Gastroesophageal sphincter (tissue), 3 donors: ENCODE data around the gene GATA3.

Experiments
- CTCF ChIP-seq, 4 experiments: fragments of 200-600 bp in 2 of 4; fragments of 450-650 bp in 2 of 4; sonication (generic) in 1 of 4; IDR thresholded peaks; one replicate each; pipeline ENCODE4 v1.5.1; 2017 to 2019; ENCODE audit warnings: antibody characterized with exemption in 4 of 4, mild to moderate bottlenecking in 2 of 4, moderate library complexity in 2 of 4
- EP300 ChIP-seq: sonication (generic); formaldehyde crosslinking; IDR thresholded peaks from one replicate; pipeline ENCODE4 v1.6.1; 2017; ENCODE audit warnings: antibody characterized with exemption, mild to moderate bottlenecking
- POLR2A ChIP-seq, 2 donors: fragments of 450-650 bp; IDR thresholded peaks; one replicate each; pipeline ENCODE4 v1.6.1; 2017; ENCODE audit warnings: antibody characterized with exemption in 2 of 2, mild to moderate bottlenecking in 2 of 2, moderate library complexity in 1 of 2
- POLR2AphosphoS5 ChIP-seq: sonication (generic); formaldehyde crosslinking; IDR thresholded peaks from one replicate; pipeline ENCODE4 v1.6.1; 2017; ENCODE audit warnings: antibody characterized with exemption

GRCh38 chr10:8114741-8115617 is 60.5 kb downstream of the GATA3 start:
- TF ChIP-seq CTCF (IDR thresholded peaks at IDR 0.05) (no peak), EP300 (no peak), POLR2A (IDR thresholded peaks at IDR 0.05) (no peak), POLR2AphosphoS5 (no peak)
